Transverse colon (tissue), 4 donors: ENCODE measurements around the gene MAST4. TPM values are rescaled to one million over a fixed set of nuclear protein-coding genes. Genes with fewer than 3 reads are reported as not detected.

Experiments
- DNase-seq: peaks from one replicate; pipeline ENCODE4 v3.0.0-alpha.2; 2019
- H3K27ac ChIP-seq, 4 donors: fragments of 200-600 bp; sonication (generic); 2 replicates each; pipeline ENCODE4 v1.5.1; 2016 to 2018; ENCODE audit warnings: inconsistent platforms in 4 of 4
- H3K27me3 ChIP-seq: fragments of 200-600 bp; sonication (generic); 2 replicates; pipeline ENCODE4 v1.5.1; 2017; ENCODE audit warnings: inconsistent platforms
- H3K36me3 ChIP-seq, 4 donors: fragments of 200-600 bp; sonication (generic); 2 replicates each; pipeline ENCODE4 v1.5.1; 2017 to 2019; ENCODE audit warnings: inconsistent platforms in 4 of 4
- H3K4me1 ChIP-seq, 4 donors: fragments of 200-600 bp; sonication (generic); 2 replicates each; pipeline ENCODE4 v1.5.1; 2017 to 2020; ENCODE audit warnings: inconsistent platforms in 4 of 4
- H3K4me3 ChIP-seq, 4 donors: fragments of 200-600 bp; sonication (generic); 1 replicate in 1 of 4; 2 replicates in 3 of 4; pipeline versions ENCODE4 v1.5.1 to v1.6.1; 2017 to 2019; ENCODE audit warnings: inconsistent platforms in 4 of 4
- H3K9me3 ChIP-seq, 2 donors: fragments of 200-600 bp; sonication (generic); 2 replicates each; pipeline ENCODE4 v1.5.1; 2017 to 2019; ENCODE audit warnings: inconsistent platforms in 2 of 2
- EP300 ChIP-seq: sonication (generic); formaldehyde crosslinking; IDR thresholded peaks from one replicate; pipeline ENCODE4 v1.6.1; 2017; ENCODE audit warnings: antibody characterized with exemption, low read depth
- POLR2A ChIP-seq: fragments of 450-650 bp; IDR thresholded peaks from one replicate; pipeline ENCODE4 v1.6.1; 2016; ENCODE audit warnings: antibody characterized with exemption, mild to moderate bottlenecking, moderate library complexity
- POLR2AphosphoS5 ChIP-seq, 3 donors: sonication (generic); formaldehyde crosslinking; IDR thresholded peaks; one replicate each; pipeline ENCODE4 v1.6.1; 2016; ENCODE audit warnings: antibody characterized with exemption in 3 of 3
- WGBS, 2 donors: methylation state at CpG; one replicate each; pipeline ENCODE4 v1.1.5; 2018; ENCODE audit warnings: low coverage in 1 of 2; 5-methylcytosine and 5-hydroxymethylcytosine counted together
- in situ Hi-C, 4 donors: fragments of 200-750 bp; cut with MboI; loops; one replicate each; pipeline versions ENCODE4 v1.15.0 to v1.15.1; 2017; ENCODE audit warnings: low sequenced_read_pairs in 3 of 4, low pct_ligation_motif_present in 1 of 4, low pct_unique_long_range_greater_than_20kb in 1 of 4
- intact Hi-C: fragments of 100-400 bp; cut with DNase I; formaldehyde crosslinking; loops from one replicate; pipeline ENCODE4 v1.15.1; 2023; ENCODE audit warnings: low total_unique reads
- total RNA-seq, 4 donors: library from RNA; depleted of rRNA; stranded (reverse); fragments of >200 nt; gene quantifications; one replicate each; pipeline ENCODE4 v1.1.0, GENCODE V29; 2016
- TF ChIP-seq, protein P1 (sequence below), 5 experiments: fragments of 200-600 bp in 3 of 5; fragments of 450-650 bp in 2 of 5; sonication (generic) in 3 of 5; IDR thresholded peaks; 1 replicate in 2 of 5; 2 replicates in 3 of 5; pipeline ENCODE4 v1.5.1; 2016 to 2017; ENCODE audit warnings: antibody characterized with exemption in 5 of 5, inconsistent platforms in 3 of 5, mild to moderate bottlenecking in 2 of 5, moderate library complexity in 1 of 5

MAST4 gene
- total RNA-seq, 4 donors from 2014 or later: 20.3 to 46.8 (median 35.4) TPM

DNA sequence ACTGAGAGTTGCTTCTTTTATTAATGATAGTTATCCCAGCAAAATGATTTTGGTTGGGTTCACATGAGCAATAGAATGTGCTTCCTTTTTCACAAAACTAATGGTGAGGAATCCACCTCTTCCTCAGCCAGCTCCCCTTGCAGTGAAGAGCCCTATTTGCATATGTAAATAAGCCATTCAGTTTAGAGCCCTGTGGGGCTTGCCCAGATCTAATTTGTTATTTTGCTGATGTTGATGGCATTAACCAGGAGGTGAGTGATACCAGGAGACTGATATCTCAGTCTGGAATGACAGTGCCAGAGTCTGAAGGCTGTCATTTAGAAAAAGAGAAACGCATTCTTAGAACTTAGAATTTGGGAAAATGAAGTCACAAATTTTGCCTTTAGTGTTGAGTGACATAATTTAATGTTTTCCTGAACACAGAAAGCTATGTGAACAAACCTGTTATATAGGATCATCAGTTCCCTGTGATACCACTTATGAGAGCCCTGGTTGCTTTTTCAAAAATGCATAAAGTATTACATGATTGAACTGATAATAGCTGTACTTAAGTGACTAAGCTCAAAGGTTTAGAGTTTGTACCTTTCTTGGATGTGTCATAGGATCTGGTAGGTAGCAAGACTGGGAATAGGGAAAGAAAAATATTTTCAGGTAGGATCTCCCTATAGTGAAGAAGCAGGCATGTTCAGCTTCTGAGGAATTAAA is 271.6 kb downstream of the MAST4 start:
- Histone ChIP-seq H3K4me3 (no peak overlapping the region), H3K4me1 (no peaks in the 10 kb centered on the region), H3K36me3 (no peaks in the 10 kb centered on the region), H3K9me3 (no peaks in the 10 kb centered on the region), H3K27ac (no peak overlapping the region), H3K27me3 (no peaks in the 10 kb centered on the region)
- WGBS, 2 donors: 78 to 84% methylated on average over 1 of the region's 1 CpG
- TF ChIP-seq POLR2A (no peak), EP300 (no peak), POLR2AphosphoS5 (IDR thresholded peaks at IDR 0.05) (no peak)
- TF ChIP-seq, protein P1, sequence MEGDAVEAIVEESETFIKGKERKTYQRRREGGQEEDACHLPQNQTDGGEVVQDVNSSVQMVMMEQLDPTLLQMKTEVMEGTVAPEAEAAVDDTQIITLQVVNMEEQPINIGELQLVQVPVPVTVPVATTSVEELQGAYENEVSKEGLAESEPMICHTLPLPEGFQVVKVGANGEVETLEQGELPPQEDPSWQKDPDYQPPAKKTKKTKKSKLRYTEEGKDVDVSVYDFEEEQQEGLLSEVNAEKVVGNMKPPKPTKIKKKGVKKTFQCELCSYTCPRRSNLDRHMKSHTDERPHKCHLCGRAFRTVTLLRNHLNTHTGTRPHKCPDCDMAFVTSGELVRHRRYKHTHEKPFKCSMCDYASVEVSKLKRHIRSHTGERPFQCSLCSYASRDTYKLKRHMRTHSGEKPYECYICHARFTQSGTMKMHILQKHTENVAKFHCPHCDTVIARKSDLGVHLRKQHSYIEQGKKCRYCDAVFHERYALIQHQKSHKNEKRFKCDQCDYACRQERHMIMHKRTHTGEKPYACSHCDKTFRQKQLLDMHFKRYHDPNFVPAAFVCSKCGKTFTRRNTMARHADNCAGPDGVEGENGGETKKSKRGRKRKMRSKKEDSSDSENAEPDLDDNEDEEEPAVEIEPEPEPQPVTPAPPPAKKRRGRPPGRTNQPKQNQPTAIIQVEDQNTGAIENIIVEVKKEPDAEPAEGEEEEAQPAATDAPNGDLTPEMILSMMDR (IDR thresholded peaks at IDR 0.05): no peak
- intact Hi-C loops: no loop called here
- DNase-seq: no peak
- in situ Hi-C loops: no loop called here

DNA sequence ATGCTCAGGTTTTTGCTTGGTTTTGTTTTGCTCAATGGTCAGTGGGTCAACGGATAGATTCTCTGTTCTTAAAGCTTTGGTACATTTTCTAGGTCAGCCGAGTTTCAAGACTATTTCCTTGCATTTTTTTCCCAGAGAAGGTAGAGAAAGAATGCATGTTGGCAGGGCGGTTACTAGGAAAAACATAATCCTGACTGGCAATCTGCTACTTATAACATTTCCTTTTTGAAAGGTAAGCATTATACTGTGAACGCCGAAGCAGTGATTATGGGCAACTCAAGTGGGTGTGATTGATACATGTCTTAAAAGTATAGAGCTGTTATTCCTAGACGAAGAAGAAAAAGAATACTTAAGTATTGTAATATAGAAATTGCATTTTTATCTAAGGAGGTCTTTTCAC is 273.2 kb downstream of the MAST4 start:
- H3K9me3 ChIP-seq: no peaks in the 10 kb centered on the region
- H3K27me3 ChIP-seq: no peaks in the 10 kb centered on the region
- 75 to 89% methylated on average over 6 of the region's 6 CpGs for WGBS, 2 donors
- intact Hi-C loops: no loop called here
- H3K27ac ChIP-seq: no peak overlapping the region
- TF ChIP-seq POLR2A: no peak
- TF ChIP-seq POLR2AphosphoS5 (IDR thresholded peaks at IDR 0.05): no peak
- TF ChIP-seq, protein P1 (IDR thresholded peaks at IDR 0.05): no peak
- TF ChIP-seq EP300: no peak
- no peaks in the 10 kb centered on the region for H3K36me3 ChIP-seq
- H3K4me3 ChIP-seq: no peak overlapping the region
- no peaks in the 10 kb centered on the region for H3K4me1 ChIP-seq
- in situ Hi-C loops: no loop called here
- DNase-seq: no peak

DNA sequence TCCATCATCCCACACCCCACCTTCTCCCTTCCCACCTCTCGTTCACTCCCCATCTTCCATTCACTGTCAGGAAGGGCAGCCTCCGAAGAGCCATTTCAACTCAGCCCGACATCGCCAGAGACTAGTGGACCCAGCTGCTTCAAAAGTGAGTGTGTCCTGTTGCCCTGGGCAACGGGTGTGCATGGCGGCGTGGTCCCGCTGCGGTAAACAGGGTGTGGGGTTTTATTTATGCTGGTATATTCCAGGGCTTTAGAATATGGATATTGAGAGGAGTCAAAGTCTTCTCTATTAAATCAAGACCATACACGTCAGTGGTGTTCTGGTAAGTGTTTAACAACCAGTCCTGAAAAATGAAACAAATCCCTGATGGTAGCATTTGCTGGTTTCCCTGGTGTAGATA is 274.5 kb downstream of the MAST4 start:
- H3K9me3 ChIP-seq: no peaks in the 10 kb centered on the region
- no peak for DNase-seq
- no peaks in the 10 kb centered on the region for H3K27me3 ChIP-seq
- 96 to 99% methylated on average over 4 to 10 of the region's 10 CpGs for WGBS, 2 donors
- intact Hi-C loops: no loop called here
- H3K36me3 ChIP-seq: no peaks in the 10 kb centered on the region
- no peak overlapping the region for H3K4me3 ChIP-seq
- TF ChIP-seq POLR2A (no peak), POLR2AphosphoS5 (IDR thresholded peaks at IDR 0.05) (no peak), EP300 (no peak)
- TF ChIP-seq, protein P1 (IDR thresholded peaks at IDR 0.05): no peak
- in situ Hi-C loops: no loop called here
- no peak overlapping the region for H3K27ac ChIP-seq
- H3K4me1 ChIP-seq: no peaks in the 10 kb centered on the region

DNA sequence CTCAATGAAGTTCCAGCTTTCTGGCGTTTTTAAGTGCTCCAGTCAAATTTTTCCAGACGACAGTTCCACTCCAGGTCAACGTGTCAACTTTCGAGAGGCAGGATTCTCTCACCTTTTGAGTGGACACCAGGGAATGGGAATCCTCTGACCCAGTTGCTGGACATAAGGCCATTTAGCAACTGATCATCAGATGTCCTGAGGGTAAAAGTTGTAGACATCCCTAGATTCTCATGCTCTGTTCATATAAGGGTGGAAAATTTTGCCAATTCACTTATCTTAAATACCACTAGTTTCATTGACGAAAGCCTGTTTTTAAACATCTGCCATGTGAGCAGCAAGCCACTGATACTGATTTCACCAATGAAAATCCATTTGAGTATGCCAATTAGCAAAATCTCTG is 275.5 kb downstream of the MAST4 start:
- H3K4me3 ChIP-seq: no peak overlapping the region
- no peak for TF ChIP-seq POLR2AphosphoS5 (IDR thresholded peaks at IDR 0.05)
- TF ChIP-seq, protein P1 (IDR thresholded peaks at IDR 0.05): no peak
- no peak for TF ChIP-seq POLR2A
- TF ChIP-seq EP300: no peak
- no peaks in the 10 kb centered on the region for H3K27me3 ChIP-seq
- in situ Hi-C loops (no loop called here), intact Hi-C loops (no loop called here)
- no peaks in the 10 kb centered on the region for H3K9me3 ChIP-seq
- 95 to 100% methylated on average over 1 to 5 of the region's 5 CpGs for WGBS, 2 donors
- no peak overlapping the region for H3K27ac ChIP-seq
- H3K4me1 ChIP-seq: no peaks in the 10 kb centered on the region
- no peaks in the 10 kb centered on the region for H3K36me3 ChIP-seq
- DNase-seq: no peak
